HepG2 (cell line): ENCODE results near the gene ZC3H15. TPM values are rescaled to one million over a fixed set of nuclear protein-coding genes. Genes with fewer than 3 reads are reported as not detected.

ENCODE experiments used
- FOSL1 ChIP-seq: sonication (generic); formaldehyde crosslinking; IDR thresholded peaks from 2 replicates; pipeline ENCODE4 v1.9.0; 2021; ENCODE audit warnings: missing genetic modification reagents, borderline replicate concordance
- FOSL2 ChIP-seq: sonication (generic); formaldehyde crosslinking; IDR thresholded peaks from 2 replicates; pipeline ENCODE4 v1.4.0; 2020; ENCODE audit warnings: missing genetic modification reagents
- HDAC2 ChIP-seq: sonication (generic); formaldehyde crosslinking; IDR thresholded peaks from 2 replicates; pipeline ENCODE4 v1.4.0; 2020; ENCODE audit warnings: missing genetic modification reagents
- HMG20A ChIP-seq: IDR thresholded peaks from 2 replicates; pipeline ENCODE4 v1.6.1; 2016; ENCODE audit warnings: borderline replicate concordance
- KLF6 ChIP-seq: IDR thresholded peaks from 2 replicates; pipeline ENCODE4 v1.8.0; 2016; ENCODE audit warnings: missing biosample characterization, missing genetic modification reagents
- MEIS1 ChIP-seq: sonication (generic); formaldehyde crosslinking; IDR thresholded peaks from 2 replicates; pipeline ENCODE4 v1.9.0; 2021; ENCODE audit warnings: mild to moderate bottlenecking, missing genetic modification reagents, moderate library complexity, borderline replicate concordance
- MLLT10 ChIP-seq: sonication (generic); formaldehyde crosslinking; IDR thresholded peaks from 2 replicates; pipeline ENCODE4 v1.4.0; 2020; ENCODE audit warnings: missing genetic modification reagents
- NCOR1 ChIP-seq: fragments of 200-600 bp; sonication (generic); IDR thresholded peaks from 2 replicates; pipeline ENCODE4 v1.7.0; 2017; ENCODE audit warnings: antibody characterized with exemption, low read length, borderline replicate concordance
- NFIC ChIP-seq: IDR thresholded peaks from 2 replicates; pipeline ENCODE4 v1.6.1; 2012; ENCODE audit warnings: mild to moderate bottlenecking, low read length, inconsistent platforms
- NFYC ChIP-seq: IDR thresholded peaks from 2 replicates; pipeline ENCODE4 v1.6.1; 2016; ENCODE audit warnings: missing genetic modification reagents, missing compliant biosample characterization
- PPARG ChIP-seq: conservative IDR thresholded peaks from 2 replicates; pipeline ENCODE4 v1.6.1; 2016; ENCODE audit warnings: missing biosample characterization, missing genetic modification reagents
- SMARCE1 ChIP-seq: fragments of 450-650 bp; IDR thresholded peaks from 2 replicates; pipeline ENCODE4 v1.6.1; 2017; ENCODE audit warnings: borderline replicate concordance
- polyA plus RNA-seq, 8 experiments: library from polyadenylated mRNA; depleted of rRNA in 3 of 8; stranded (reverse) in 7 of 8; unstranded in 1 of 8; fragments of >200 nt; fragmentation: Illumina TruSeq in 4 of 8; extraction: Trizol in 4 of 8; gene quantifications; 2 replicates each; pipeline versions ENCODE4 v1.2.1 to v1.2.3, GENCODE V29; 2011 to 2016; ENCODE audit warnings: low read depth in 4 of 8, missing spikeins in 1 of 8, mixed read lengths in 1 of 8; ENCODE audit not compliant: insufficient read depth in 1 of 8
- total RNA-seq, 5 experiments: library from RNA; depleted of rRNA; stranded (reverse); fragments of >200 nt; fragmentation: Illumina TruSeq; extraction: Trizol; gene quantifications; 2 replicates each; pipeline ENCODE4 v1.2.3, GENCODE V29; 2016; ENCODE audit warnings: low read depth in 1 of 5
- TF ChIP-seq, protein P1 (sequence below), 2 experiments: sonication (generic) in 1 of 2; formaldehyde crosslinking in 1 of 2; IDR thresholded peaks; 2 replicates each; pipeline versions ENCODE4 v1.6.1 to v1.9.0; 2014 to 2022; ENCODE audit warnings: antibody characterized with exemption in 1 of 2, borderline replicate concordance in 1 of 2, inconsistent platforms in 1 of 2, low read depth in 1 of 2, missing genetic modification reagents in 1 of 2
- TF ChIP-seq, protein P2 (sequence below): sonication (generic); formaldehyde crosslinking; IDR thresholded peaks from 2 replicates; pipeline ENCODE4 v1.5.0; 2020; ENCODE audit warnings: missing genetic modification reagents, mild to moderate bottlenecking, borderline replicate concordance
- TF ChIP-seq, protein P3 (sequence below): sonication (generic); formaldehyde crosslinking; IDR thresholded peaks from 2 replicates; pipeline ENCODE4 v1.4.0; 2020; ENCODE audit warnings: missing genetic modification reagents, borderline replicate concordance
- TF ChIP-seq, protein P4 (sequence below): sonication (generic); formaldehyde crosslinking; IDR thresholded peaks from 2 replicates; pipeline ENCODE4 v1.4.0; 2020; ENCODE audit warnings: missing genetic modification reagents; ENCODE audit errors: not compliant biosample characterization

The ZC3H15 gene
- total and polyA plus RNA-seq, 2 of the 13 experiments (the other 11 are each of a cell fraction or from before 2014, with no cell fraction given) = 84.6 to 168 TPM

DNA sequence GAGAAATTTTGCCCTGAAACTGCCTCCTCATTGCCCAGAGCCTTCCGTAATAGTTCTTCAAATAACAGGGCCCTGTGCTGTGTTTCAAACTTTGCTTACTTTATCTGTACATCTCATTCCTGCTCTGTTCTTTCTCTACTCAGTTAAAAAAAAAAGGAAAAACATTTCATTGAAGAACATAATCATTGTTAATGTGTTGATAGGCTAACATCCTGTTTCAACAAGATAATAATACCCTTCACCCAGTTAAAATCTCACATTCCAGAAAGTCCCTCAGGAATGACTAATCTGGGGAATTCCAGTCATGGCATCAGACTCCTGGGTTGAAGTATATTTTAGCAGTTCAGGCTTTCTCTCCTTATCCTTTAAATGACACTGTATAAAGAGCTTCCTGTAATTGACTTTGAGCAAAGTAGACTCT, 58.2 kb downstream of the ZC3H15 start (continued):
- TF ChIP-seq, protein P1, sequence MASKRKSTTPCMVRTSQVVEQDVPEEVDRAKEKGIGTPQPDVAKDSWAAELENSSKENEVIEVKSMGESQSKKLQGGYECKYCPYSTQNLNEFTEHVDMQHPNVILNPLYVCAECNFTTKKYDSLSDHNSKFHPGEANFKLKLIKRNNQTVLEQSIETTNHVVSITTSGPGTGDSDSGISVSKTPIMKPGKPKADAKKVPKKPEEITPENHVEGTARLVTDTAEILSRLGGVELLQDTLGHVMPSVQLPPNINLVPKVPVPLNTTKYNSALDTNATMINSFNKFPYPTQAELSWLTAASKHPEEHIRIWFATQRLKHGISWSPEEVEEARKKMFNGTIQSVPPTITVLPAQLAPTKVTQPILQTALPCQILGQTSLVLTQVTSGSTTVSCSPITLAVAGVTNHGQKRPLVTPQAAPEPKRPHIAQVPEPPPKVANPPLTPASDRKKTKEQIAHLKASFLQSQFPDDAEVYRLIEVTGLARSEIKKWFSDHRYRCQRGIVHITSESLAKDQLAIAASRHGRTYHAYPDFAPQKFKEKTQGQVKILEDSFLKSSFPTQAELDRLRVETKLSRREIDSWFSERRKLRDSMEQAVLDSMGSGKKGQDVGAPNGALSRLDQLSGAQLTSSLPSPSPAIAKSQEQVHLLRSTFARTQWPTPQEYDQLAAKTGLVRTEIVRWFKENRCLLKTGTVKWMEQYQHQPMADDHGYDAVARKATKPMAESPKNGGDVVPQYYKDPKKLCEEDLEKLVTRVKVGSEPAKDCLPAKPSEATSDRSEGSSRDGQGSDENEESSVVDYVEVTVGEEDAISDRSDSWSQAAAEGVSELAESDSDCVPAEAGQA (IDR thresholded peaks at IDR 0.05; ENCODE audit: low read depth) = no peak
- TF ChIP-seq, protein P1 (CRISPR knock-in tag; IDR thresholded peaks at IDR 0.05; ENCODE audit: borderline replicate concordance) = no peak
- TF ChIP-seq PPARG (CRISPR knock-in tag) = peak; percentile 100
- TF ChIP-seq NFIC = peak; percentile 44; the same call in 1 of the 2 replicates
- TF ChIP-seq NCOR1 = no peak
- TF ChIP-seq, protein P2, sequence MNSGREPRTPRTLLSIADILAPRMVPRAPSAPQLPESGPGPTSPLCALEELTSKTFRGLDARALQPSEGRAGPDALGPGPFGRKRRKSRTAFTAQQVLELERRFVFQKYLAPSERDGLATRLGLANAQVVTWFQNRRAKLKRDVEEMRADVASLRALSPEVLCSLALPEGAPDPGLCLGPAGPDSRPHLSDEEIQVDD (CRISPR knock-in tag) = no peak
- TF ChIP-seq MEIS1 (CRISPR knock-in tag) = no peak
- TF ChIP-seq, protein P3, sequence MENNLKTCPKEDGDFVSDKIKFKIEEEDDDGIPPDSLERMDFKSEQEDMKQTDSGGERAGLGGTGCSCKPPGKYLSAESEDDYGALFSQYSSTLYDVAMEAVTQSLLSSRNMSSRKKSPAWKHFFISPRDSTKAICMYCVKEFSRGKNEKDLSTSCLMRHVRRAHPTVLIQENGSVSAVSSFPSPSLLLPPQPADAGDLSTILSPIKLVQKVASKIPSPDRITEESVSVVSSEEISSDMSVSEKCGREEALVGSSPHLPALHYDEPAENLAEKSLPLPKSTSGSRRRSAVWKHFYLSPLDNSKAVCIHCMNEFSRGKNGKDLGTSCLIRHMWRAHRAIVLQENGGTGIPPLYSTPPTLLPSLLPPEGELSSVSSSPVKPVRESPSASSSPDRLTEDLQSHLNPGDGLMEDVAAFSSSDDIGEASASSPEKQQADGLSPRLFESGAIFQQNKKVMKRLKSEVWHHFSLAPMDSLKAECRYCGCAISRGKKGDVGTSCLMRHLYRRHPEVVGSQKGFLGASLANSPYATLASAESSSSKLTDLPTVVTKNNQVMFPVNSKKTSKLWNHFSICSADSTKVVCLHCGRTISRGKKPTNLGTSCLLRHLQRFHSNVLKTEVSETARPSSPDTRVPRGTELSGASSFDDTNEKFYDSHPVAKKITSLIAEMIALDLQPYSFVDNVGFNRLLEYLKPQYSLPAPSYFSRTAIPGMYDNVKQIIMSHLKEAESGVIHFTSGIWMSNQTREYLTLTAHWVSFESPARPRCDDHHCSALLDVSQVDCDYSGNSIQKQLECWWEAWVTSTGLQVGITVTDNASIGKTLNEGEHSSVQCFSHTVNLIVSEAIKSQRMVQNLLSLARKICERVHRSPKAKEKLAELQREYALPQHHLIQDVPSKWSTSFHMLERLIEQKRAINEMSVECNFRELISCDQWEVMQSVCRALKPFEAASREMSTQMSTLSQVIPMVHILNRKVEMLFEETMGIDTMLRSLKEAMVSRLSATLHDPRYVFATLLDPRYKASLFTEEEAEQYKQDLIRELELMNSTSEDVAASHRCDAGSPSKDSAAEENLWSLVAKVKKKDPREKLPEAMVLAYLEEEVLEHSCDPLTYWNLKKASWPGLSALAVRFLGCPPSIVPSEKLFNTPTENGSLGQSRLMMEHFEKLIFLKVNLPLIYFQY = no peak
- no peak for TF ChIP-seq SMARCE1
- no peak for TF ChIP-seq MLLT10 (CRISPR knock-in tag)
- peak; percentile 39; the same call in 1 of the 2 replicates for TF ChIP-seq HMG20A (CRISPR knock-in tag)
- TF ChIP-seq FOSL2 (CRISPR knock-in tag) = no peak; the same call in 1 of the 2 replicates
- TF ChIP-seq NFYC (CRISPR knock-in tag) = no peak
- TF ChIP-seq KLF6 (CRISPR knock-in tag) = no peak
- 0 out of 2 replicates have a peak, but pooled peaks have one; percentile 30 for TF ChIP-seq HDAC2 (CRISPR knock-in tag)
- TF ChIP-seq, protein P4, sequence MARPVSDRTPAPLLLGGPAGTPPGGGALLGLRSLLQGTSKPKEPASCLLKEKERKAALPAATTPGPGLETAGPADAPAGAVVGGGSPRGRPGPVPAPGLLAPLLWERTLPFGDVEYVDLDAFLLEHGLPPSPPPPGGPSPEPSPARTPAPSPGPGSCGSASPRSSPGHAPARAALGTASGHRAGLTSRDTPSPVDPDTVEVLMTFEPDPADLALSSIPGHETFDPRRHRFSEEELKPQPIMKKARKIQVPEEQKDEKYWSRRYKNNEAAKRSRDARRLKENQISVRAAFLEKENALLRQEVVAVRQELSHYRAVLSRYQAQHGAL (CRISPR knock-in tag) = no peak
- TF ChIP-seq FOSL1 (CRISPR knock-in tag) = peak; percentile 53; the same call in 1 of the 2 replicates
